HTR-8/SVneo (cell line): ENCODE results near the gene COLEC11.

ENCODE experiments used
- DNase-seq: peaks from one replicate; pipeline ENCODE4 v3.0.0; 2011; ENCODE audit warnings: low spot score, mixed read lengths; ENCODE audit not compliant: insufficient read length
- FAIRE-seq: peaks from 2 replicates; lab custom pipeline; 2011; peaks lifted over from hg19 to GRCh38; lab: Jason Lieb, UNC

COLEC11 gene

DNA sequence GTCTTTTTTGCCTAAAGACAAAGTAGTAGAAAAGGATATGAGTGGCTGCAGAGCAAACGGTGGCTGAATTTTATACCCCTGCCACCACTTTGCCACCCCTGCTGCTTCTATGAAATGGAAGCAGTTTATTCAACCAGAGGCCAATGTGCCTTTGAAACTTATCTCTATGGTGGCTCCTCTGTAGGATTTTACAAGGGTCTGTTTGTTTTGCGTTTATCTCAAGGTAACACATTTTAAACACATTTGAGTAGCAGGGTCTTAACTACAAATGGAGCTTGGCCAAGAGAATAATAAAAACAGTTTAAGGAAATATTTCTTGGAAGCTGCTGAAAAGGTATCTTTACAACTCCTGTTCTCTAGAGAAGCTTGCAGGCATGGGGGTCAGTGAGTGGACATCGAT, 69.2 kb downstream of the COLEC11 start:
- FAIRE-seq, result no peak
- no peak for DNase-seq

DNA sequence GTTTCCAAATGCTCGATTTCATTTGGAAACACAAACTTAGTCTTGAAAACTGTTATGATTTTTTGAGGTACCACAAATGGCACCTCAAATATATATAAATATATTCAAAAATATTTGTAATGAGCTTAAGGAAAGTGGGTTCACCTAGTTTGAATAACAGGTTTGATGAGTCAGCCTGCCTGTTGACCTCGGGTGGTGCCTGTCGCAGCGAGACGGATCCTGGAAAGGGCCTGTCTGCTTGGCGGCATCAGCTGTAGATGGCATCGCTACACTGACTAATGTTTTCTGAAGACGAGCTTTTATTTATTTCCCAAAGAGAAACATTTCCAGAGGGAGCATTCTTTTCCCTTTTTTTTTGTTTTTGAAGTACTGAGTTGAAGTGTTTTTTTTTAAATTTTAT, 70.0 kb downstream of the COLEC11 start:
- DNase-seq (no peak), FAIRE-seq (no peak)

DNA sequence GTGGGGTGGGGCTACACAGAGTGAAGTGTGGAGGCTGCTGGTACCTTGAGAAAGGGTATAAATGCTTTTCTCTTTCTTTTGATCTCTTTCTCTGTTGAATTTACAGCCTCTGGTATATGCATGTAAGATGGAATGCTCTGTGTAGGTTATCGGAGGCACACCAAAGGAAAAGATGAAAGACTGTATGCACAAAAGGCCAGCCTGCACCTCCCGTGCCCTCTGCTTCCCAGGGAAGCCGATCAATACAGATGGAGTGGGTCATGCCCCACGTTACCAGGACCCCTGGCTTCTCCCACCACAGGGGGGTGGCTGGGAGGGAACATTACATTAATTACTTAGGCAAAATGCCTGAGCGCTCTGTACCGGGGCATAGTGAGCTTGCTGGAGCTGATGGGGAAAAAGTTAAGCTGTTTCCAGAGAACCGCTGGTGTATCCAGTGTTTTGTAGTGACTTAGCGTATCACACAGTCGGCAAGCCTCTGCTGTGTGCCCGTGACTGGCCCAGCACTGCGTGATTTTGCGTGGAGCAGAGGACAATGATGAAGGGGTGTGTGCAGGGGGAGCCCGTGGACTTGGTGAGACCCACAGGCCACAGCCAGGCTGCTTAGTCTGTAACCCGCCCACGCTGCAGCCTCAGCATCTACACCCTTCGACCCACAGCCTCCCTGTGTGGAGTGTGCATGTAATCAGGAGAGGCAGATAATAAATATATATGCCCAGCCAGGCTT, 71.1 kb downstream of the COLEC11 start:
- no peak for DNase-seq
- no peak for FAIRE-seq

DNA sequence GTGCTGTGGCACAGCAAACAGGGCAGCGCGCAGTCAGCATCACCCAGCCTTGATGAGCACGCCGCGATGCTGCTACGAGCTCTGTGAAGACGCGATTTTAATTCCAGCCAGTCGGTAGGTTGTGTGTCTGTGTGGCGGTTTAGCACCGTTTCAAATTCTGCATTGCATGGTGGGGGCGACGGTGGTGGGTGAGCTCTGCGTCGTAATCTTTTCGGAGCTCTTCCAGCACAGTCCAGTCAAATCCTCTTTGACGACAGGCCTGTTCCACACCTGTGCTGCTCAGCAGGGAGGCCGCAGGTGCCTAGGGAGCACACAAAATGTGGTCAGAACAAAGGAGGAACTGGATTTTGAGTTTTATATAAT, 71.7 kb downstream of the COLEC11 start:
- DNase-seq, result no peak
- no peak for FAIRE-seq

DNA sequence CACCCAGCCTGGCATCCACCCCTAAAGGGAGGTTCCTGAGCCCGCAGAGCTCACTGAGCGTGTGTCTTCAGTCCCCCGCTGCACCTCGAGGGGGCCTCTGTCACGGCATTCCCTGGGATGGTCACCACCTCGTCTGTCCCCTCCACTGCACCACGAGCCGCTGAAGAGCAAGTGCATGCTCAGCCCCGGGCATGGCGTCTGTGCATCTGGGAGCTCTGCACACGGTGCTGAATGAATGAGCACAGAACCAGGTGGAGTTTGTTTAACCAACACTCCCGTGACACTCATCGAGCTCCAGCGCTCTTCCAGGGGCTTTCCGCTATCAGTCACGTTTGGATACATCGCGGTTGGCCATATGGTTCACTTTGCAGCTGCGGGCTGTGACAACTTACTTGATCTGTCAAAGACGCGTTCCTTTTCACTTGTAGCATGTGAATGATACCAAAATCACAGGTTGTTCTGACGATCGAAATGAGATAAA, 72.3 kb downstream of the COLEC11 start:
- FAIRE-seq, result peak; percentile 42
- no peak for DNase-seq

DNA sequence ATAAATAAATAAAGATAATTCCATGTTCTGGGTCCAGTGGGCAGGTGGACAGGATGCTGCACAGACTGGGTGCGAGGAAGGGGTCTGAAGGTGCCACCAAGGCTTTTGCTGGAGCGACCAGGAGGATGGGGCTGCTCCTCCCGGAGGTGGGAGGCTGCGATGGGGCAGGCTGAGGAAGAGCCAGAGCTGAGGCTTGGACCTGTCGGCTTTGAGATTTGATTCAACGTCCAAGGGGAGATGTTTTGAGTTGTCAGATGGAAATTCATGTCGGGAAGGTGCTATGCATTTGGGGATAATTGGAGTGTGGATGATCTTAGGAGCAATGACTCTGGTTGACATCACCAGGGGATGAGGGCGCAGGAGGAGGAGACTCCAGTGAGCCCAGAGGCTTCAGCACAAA, 74.7 kb downstream of the COLEC11 start:
- FAIRE-seq (no peak), DNase-seq (no peak)

DNA sequence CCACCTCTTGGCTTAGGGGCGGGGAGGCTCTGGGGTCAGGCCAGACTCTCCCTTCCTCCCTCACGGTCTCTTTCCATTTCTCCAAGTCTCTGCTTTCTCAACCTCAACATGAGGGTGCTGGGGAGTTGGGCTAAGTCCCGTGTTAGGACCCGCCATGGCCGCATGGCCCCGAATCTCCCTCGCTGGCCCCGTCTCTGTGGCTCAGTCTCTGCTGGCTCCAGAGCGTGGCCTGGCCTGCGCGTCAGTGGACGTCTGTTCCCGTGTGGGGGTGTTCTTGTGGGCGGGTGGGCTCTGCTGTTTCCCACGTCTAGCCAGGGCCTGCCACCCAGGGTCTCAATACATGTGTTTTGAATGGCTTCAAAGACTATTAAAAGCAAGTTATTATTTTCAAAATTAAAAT, 75.5 kb downstream of the COLEC11 start:
- DNase-seq, result no peak
- FAIRE-seq, result no peak

DNA sequence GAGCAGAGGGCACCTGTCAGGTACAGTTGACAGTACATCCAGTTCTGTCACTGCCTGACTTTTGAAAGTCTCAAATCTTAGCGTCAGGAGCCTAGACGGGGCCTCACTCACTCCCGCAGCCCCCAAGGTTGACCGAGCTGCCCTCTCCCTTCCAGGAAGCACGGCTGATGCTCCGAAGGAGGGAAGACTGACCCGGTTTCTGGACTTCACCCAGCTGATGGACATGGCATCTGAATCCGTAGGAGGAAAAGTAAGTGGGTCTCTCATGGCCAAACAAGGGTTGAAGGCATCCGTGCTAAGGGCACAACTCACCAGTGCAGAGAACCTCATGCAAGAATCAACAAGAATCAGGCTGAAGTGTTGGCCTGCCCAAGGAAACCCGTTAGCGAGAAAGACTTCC, 76.0 kb downstream of the COLEC11 start:
- no peak for DNase-seq
- FAIRE-seq, result no peak

DNA sequence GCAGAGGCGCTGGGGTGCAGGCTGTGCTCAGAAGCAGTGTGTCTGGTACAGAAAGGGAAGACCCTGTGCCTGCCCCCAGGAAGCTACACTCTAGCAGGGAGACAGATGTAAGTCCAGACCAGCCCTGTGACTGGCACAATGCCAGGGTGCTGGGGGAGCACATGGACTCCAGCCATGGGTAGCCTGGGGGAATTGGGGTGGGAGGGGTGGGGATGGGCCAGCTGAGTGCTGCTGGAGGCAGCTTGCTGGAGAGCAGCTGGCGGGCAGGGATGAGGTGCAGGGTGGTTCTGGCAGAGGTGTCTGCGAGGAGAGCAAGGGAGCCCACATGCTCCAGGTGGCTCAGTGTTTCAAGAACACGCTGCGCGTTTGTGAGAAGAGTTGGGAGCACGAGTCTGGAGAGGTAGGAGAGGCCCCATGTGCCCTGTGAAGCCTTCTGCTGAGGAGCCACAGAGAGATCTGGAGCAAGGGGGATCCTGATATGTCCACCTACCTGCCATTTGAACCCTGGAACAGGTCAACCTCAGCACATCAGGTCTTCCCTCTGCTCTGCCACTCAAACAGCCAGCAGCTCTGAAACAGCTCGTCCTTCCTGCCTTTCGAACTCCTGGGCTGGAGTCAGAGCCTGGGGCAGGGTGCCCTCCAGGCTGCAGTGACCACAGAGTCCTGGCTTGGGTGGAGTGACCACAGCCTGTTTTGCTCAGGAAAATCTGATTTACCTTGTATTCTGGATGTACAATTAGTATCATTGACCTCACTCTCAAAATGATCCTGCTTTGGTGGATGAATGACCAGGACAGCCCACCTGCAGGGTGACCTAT, 78.2 kb downstream of the COLEC11 start:
- FAIRE-seq (no peak), DNase-seq (no peak)

DNA sequence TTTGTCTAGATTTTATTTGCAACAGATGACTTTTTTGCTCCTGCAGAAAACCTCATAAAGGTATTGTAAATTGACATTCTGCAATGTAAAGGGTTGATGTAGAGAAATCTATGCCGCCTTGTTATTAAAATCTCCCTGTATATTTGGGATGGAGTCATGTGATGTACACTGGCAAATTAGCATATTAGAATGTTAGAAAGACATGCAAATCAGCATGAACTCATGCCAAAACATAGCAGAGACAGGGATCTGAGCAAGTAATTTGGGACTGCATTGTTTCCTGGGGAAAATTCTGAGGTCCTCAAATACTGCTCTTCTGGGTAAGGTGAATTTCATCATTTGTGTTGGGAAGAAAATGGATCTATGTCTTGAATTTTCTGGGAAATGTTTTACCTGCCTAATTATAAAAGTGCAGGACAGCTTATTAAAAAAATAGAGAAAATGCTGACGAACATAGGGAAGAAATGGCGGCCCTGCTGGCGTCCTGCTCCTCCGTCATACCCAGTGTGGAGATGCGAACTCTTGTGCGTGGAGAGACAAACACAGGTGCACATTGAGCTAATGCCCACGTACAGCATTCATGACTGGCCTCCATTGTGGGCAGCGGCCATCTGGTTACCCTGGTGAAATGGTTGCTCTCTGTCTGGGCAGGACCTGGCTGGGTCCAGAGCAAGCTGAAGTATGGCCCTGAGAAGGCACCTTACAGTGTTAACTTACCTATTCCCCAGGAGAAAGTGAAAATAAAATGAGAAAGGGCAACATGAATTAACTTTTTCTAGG, 79.3 kb downstream of the COLEC11 start:
- FAIRE-seq, result no peak
- no peak for DNase-seq

DNA sequence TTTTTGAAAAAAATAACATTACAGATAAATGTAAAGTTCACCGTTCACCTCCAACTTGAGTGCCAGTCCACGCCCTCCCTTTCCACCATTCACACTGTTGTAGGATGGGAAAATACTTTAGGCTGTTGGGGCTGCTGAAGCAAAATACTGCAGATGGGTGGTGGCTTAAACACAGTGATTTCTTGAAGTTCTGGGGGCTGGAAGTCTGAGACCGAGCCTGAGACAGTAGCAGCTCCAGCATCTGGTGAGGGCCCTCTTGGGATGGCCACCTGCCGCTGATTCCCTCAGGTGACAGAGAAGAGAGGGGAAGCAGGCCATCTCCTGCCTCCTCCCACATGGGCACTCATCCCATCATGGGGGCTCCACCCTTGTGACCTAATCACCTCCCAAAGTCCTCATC, 80.8 kb downstream of the COLEC11 start:
- FAIRE-seq, result no peak
- DNase-seq, result no peak

DNA sequence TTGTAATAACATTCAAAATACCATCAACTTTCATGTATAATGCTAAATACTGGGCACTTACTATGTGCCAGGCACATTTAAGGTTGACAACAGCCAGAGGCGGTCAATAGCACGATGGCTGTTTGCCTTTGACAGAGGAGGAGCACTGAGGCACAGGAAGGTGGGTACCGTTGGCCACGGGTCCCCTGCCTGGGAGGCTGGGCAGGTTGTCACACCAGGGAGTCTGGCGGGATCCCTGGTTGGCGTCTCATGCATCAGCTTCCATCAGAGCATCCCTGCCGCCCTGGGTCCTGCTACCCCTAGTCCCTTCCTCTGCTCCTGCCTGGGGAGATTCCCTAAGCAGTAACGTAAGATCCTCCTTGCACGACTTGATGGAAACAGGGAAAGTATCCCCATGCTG, 82.5 kb downstream of the COLEC11 start:
- FAIRE-seq, result no peak

DNA sequence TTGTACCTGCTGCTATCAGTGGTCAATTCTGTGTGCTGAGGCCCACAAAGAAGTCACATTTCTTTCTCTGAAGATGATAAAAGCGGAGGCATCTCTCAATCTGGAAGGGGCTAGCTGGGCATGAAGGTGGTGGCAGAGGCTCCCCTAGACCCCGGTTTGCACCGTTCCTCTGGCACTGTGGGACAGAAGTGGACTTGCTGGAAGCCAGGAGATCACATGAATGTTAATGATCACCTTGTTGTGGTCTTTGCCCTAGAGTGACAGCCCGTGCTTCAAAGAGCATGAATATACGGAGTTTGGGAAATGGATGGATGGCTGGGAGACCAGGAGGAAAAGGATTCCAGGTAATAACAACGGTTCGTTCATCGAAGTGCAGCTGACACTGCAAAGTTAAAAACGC, 83.3 kb downstream of the COLEC11 start:
- DNase-seq (no peak), FAIRE-seq (no peak)

More for the DNA sequence above, 82.5 kb downstream of the COLEC11 start:
- no peak for DNase-seq

DNA sequence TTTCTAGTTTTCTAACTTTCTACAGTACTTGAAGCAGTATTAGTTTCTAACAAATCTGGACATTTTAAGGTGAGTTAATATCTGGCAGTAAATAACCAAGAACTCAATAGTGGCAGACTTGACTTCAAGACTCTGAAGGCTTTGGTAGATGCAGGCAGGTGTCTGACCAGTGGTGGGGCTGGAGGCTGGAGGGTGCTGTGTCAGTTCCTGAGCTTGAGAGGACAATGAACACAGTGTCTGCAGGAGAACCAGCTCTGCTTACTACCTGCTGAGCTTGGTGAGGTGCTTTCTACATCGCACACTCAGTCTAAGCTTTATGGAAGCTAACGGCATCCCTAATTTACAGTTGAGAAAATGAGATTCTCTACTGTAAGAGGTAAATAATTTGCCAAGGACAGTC, 84.3 kb downstream of the COLEC11 start:
- DNase-seq (no peak), FAIRE-seq (no peak)

DNA sequence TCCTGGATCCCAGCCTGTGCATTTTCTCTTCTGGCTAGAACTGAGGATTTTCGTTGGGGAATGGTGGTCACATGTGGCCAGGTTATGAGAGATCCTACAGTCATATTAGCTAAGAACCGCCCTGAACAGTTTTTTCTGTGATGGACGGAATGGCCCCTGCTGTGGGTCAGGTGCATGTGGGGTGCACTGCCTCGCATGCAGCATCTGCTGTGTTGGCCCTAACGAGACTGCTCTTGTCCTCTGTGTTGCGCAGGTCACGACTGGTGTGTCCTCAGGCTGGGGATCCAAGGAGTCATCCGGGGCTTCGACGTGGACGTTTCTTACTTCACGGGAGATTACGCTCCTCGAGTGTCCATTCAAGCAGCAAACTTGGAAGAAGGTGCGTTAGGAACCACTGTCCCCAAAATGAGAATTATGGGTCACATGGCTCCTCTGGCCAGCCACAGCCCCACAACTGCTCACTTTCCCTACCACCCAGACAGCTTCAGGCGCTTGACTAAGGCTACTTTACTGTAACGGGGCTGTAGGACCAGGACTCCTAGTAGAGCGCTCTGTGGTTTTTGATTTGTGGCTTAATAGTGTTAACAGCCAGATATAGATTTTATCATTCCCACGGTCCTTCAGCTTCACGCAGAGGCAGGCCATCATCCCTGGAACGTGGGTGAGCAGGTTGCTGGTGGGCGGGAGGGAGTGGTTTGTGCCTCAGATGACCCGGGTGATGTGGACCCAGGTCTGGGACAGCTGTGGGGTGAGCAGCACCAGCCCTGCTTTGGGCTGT, 84.9 kb downstream of the COLEC11 start:
- DNase-seq, result no peak
- no peak for FAIRE-seq

DNA sequence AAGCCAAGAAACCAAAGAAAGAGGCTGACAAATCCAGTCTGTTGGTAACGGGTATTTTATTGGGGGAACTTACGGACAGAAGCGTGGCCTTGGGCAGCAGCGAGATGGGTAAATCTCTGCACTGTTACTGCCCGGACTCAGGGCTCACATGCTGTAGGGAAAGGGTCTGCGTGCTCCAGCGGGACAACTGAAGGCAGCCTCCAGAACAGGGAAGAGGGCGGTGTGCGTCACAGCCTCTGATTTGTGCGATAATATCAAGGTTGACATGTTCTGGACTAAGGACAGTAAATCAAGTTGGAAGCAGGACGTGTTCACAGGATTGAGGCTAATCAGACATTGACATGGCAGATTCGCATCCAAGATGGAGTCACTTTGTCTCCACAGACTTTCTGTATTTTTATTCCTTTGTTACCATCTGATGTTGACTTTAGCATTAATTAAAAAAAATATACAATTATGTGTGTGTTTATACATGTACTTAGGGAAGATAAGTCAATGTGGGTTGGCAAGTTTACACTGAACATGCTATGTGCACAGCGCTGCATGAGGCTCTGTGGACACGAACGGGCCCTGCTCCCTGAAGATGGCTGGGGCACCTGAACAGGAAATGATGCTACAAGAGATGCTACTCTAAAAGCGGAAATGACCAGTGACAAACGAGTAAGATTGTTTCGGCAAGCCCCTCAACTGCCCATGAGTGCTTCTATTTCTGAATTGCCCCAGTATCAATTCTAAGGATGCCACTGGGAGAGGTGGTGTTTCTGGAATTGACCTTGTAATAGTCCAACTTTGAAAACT, 85.8 kb downstream of the COLEC11 start:
- no peak for FAIRE-seq
- no peak for DNase-seq

DNA sequence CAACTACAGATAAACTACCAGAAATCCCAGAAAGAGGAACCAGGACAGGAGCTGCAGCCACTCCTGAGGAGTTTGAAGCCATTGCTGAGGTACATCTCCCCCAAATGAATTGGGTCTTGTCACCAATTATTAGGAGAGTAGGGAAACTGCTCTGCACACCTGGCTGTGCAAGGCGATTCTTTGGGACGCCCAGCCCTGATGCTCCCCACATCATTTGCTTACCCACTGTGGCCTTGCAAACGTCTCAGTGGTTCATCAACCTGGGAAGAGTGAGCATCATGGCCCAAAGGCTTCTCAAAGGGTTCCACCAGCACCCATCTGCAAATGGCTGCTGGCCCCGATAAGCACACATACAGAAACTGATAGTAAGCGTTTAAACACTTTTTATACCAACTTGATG, 86.7 kb downstream of the COLEC11 start:
- DNase-seq (no peak), FAIRE-seq (no peak)

DNA sequence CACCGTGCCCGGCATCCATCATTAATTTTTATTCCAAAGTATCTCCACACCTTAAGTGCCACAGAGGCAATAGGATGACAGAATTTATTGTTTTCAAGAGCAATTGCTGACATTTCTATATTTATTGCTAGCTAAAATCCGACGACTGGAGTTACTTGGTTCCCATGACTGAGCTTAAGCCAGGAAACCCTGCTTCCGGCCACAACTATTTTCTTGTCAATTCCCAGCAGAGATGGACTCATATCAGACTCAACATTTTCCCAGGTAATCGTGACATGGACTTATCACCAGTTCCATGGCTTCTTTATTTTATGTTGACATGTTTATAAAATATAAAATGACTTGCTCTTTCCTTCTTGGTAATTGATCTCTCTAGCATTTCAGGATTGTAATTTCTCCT, 87.9 kb downstream of the COLEC11 start:
- DNase-seq, result no peak
- FAIRE-seq, result no peak

DNA sequence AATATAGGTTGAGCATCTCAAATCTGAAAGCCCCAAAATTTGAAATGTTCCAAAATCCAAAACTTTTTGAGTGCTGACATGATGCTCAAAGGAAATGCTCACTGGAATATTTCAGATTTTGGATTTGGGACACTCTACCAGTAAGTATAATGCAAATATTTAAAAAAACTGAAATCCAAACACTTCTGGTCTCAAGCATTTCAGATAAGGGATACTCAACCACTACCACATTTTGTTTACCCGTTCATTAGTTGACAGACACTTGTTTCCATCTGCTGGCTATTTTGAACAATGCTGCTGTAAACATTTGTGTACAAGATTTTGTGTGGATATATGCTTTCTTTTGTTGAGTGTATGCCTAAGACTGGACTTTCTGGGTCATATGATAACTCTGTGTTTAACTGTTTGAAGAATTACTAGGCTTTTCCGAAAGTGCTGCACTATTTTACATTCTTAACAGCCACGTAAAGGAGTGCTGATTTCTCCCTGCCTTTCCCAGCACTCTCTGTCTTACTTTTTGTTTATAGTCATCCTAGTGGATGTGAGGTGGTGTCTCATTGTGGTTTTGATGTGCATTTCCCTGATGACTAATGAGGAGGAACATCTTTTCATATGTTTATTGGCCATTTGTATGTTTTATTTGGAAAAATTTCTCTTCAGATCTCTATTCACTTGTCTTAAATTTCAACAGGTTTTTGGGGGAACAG, 89.0 kb downstream of the COLEC11 start:
- DNase-seq (no peak), FAIRE-seq (peak; percentile 54)
